ENCODE data around the gene USP6.
"Not testable (repeated sequence)": the region's sequence is repeated elsewhere in the genome, so short reads cannot be mapped to it uniquely, and the experiment has no call there.

USP6 gene

DNA sequence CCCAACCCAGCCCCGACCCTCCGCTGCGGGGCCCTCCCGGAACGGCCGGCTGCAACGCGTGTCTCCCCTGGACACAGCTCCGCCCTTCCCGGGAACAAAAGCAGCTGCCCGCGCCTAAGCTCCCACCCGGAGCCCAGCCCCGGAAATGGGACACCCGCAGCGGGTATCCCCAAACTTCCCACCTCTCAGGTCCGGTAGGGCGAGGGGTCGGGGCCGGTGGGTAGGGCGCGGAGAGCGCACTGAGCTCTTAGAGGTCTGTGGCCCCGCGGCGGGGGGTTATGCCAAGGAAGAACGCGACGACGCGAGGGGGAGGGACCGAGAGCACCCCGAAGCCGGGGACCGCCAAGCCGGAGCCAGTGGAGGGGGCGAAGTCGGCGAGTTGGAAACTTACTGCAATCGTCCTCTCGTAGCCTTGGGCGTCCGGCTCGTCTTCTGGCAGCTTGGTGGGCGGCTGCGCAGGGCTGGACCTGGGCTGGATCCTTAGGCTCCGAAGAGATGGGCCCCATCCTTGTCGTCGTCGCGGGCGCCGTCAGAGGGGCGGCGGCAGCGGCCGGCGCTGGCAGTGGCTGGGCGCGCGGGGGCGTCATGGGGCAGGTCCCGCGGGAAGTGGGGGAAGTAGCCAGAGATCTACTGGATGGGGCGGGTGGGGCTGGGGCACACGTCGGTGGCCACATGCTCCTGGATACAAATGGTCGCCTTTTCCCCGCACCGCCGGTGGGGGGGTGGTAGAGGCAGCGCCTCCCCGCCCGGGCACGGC is 6.9 kb downstream of the USP6 start:
- no peak for DNase-seq

DNA sequence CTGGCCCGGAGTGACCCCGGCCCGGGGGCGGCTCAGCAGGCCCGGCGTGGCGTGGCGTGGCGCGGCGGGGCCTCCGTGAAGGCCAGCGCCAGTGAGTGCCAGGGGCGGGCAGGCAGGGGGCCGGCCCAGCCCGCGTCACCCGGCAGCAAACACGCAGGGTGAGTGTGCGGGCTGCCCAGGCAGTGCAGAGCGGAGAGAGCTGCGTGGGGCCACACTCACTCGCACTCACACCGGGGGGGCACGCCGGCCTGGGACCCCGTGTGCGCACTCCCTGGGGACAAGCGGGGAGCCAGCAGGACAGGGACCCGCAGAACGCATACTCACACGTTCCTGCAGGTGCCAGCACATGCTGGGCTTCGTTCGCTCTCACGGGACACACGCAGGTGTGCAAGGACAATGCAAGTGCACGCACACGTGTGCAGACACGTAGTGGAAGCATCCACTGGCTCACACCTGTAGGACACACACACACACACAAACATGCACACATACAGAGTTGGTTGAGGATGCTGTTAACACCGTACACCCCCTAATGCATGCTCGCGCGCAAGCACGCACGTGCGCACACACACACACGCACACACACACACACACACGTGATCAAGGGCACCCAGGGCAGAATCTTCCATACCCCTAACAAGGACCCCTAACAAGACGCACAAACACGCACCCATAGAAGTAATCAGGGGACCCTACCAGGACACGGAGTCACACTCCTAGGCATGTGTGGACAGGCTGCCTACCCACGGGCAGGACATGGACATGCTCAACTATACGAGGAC is 7.7 kb downstream of the USP6 start:
- no peak for DNase-seq

DNA sequence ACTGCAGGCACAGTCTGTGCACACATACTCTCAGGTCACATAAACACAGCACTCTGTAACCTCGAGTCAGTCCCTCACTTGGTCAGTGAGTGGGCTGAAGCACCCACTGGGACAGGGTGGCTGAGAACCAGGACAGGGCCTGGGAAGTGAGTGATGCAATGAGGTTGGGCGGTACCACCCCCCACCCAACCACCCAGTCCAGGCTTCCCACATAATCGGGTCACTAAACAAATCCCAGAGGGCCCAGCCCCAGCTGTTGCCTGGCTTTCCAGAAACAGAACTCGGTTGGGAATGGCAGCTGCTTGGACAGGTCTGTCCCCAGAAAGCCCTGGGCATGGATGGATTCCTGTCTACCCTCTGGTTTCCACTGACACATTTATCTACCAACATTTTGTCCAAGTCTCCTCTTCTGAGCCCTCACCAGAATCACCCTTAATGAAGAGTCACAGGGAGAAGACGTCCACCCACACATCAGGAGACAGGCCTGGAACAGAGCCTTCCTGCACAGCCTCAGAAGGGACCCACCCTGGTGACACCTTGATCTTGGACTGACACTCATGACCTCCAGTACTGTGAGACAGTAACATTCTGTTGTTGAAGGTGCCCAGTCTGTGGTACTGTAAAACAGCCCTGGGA is 8.4 kb downstream of the USP6 start:
- not testable (repeated sequence) for DNase-seq

DNA sequence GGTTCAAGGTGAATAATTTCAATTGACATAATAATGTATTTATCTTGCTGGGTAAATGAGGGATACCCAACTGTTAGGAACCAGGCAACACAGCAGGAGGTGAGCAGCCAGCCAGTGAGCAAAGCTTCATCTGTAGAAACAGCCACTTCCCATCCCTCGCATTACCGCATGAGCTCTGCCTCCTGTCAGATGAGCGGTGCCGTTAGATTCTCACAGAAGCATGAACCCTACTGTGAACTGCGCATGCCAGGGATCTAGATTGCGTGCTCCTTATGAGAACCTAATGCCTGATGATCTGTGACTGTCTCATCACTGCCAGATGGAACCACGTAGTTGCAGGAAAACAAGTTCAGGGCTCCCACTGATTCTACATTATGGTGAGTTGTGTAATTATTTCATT is 9.1 kb downstream of the USP6 start:
- not testable (repeated sequence) for DNase-seq

DNA sequence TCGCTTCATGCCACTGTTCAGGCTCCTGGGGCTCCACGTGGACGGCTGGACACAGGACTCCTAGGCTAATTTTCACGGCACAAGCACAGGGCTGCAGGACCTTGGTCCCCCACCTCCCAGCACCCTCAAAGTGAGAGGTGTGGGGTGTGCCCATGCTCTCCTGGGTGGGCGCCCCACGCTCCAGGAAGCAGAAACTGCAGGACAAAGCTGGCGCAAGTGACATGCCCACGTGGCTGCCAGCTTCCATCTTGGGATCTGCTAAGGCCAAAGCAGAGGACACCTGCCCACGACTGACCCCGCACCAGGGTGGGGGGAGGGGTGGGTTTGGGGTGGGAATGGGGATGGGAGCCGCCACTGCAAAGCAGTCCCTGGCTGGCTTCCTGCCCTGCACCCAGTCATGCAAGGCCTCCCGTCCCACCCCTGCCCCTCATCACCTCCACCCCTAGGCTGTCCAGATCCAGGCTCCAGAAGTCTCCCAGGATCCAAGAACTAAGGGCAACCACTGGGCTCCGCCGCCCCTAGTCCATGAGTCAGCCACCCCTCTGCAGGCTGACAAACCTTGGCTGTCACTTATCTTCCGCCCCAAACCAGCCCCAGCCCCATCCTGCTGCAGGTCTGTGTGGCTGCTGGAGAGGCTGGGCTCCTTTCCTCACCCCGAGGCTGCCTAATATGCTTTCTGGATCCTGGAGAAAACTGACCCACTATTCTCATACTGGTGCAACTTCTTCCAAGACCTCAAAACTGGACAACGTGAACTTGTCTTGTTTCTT is 11.1 kb downstream of the USP6 start:
- no peak for DNase-seq

DNA sequence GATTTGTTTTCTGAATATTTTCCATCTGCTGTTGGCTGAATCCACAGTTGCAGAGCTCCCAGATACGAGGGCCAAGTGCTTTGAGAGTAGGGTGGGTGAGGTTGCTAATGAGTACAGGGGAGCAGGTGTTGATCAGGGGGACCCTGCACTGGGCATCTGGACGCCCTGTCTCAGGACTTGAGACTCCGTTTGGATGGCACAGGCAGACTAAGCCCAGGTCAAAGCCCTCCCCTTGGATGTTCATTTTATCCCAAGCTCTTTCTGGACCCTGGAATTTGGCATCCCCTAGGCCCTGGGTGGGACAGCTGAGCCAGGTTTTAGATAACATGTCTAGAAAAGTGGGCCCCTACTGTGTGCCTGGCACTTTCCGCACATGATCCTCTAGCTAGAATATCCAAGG is 12.1 kb downstream of the USP6 start:
- no peak for DNase-seq

DNA sequence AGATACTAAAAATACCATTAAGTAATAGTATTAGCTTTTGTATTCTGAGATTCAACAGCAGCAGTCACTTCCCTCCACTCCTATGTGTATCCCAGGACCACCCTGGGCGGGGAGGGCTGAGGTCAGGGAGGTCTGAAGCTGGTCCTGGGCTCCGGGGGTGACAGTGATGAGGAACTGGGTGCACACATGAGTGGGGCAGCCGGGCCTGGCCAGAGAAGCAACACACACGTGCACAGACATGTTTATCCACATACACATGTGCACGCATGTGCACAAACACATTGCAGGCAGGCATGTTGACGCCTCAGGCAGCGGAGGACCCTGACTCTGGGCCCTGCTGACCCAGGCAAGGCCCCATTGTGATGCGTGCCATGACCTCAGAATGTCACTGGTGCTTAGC is 12.6 kb downstream of the USP6 start:
- DNase-seq: not testable (repeated sequence)

DNA sequence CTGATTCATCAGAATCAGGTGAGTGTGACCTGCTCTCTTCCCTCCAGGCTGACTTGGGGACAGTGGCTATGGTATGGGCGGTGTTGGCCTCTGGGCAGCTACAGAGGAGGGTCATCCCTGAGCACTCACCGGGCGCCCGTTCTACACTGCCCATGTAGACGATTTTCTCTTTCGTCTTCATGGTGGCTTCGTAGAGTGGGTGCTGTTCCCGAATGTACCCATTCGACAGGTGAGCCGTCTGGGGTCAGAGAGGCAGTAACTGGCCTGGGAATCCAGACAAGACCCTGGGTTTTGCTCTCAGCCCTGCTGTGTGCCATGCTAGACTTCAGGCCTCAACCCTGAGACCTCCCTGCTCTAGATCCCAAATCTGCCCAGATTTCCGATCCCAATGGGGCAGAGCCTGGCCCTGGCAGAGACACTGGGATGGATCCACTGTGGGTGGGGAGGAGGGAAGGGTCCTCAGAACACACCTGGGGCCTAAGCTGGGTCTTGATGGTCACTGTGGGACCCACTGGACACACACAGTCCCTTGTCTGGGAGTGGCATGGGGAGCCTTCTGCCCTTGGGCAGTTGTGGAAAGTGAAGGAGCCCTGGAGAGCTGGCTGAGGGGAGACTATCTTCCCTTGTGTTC is 13.2 kb downstream of the USP6 start:
- DNase-seq: no peak

DNA sequence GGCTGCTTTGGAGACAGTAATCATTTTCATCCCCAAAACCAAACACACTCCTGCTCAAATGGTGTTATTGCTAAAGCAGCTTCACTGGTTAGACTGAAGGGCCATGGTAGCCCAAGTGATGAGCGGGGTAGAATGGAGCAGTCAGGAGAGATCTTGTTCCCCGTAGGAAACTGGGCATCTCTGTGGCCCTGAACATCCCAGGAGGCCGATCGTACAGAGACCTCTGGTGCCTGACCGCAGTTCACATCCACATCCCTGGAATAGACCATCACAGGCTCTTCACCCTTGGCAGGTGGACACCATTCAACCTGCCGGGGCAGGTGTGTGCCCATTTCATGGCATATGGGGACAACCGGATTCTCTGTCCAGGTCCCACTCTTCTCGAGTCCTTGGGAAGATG is 13.9 kb downstream of the USP6 start:
- not testable (repeated sequence) for DNase-seq

DNA sequence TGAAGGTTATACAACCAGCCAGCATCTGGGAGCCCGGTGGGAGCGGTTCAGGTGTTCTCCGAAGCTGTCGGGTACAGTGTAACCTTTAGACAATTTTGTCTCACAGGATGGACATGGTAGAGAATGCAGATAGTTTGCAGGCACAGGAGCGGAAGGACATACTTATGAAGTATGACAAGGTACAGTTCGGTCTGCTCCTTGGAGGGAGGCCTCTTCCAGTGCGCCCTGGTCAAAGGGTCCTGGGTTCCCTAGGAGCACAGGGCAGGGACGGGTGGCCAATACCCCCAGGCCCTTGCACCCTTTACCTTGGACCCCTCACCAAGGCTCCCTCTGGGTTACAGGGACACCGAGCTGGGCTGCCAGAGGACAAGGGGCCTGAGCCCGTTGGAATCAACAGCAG is 14.4 kb downstream of the USP6 start:
- DNase-seq: not testable (repeated sequence)

DNA sequence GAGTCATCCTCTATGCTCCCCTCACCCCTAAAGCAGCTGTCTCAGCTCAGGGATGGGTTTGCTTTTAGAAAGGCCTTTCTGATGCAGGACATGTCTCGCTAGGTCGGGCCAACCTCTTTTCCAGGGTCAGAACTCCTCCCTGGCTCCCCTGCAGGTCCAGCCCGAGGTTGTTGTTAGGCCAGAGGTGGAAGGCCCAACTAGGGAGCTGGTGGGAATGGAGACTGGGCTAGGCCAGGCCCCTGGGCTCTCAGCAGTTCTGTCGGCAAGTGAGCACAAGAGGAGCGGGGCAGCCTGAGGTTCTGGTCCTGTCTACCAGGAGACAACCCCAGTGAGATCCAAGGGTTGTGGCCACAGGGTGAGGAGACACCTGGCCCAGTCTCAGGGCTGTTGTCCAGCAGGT is 14.9 kb downstream of the USP6 start:
- DNase-seq: not testable (repeated sequence)

DNA sequence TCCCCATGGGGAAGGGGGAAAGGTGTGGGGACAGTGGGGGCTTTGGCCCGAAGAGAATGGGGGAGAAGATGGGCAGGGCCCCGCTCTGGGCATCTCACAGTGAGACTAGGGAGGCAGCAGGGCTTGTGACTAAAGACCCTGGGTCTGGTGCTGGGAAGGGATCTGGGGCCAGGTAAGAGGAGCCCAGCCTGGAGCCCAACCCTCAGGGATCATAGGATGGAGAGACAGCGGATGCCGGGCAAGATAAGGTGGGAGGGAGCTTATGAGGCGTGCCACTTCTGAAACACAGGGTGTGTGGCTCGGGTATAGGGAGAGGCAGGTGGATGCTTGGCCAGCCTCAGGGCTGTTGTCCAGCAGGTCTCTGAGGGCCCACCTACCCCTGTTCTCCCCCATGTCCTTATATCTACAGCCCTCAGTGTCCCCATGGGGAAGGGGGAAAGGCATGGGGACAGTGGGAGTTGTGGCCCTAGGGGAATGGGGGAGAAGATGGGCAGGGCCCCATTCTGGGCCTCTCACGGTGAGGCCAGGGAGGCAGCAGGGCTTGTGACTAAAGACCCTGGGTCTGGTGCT is 15.4 kb downstream of the USP6 start:
- DNase-seq: no peak

DNA sequence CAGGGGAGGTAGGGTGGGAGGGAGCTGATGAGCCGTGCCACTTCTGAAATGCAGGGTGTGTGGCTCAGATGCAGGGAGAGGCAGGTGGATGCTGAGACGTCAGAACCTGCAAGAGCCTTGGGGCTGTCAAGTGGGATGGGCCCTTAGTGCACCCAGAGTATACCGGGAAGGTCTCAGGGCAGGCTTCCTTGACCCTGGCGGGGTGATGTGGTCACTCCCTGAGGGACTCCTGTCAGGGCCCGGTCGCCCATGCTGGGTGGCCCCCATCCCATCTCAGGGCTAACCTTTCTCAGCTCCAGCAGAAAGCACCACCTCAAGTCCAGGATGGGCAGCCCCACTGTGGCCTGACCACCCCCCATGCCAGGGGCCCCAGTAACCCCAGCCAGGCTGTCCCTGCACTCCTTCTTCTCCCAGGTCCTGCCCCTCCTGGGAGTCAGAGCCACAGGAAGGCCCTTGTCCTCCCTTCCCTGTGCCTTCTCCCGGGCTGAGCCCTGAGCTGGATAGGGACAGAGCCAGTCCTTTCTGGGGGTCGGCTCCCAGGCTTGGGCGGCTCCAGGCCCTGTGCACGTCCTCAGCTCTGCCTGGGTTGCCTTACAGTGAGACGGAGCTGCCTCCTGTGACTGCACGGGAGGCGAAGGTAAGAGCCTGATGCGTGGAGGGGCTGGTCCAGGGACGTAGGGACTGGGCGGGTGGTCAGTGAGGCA is 16.1 kb downstream of the USP6 start:
- DNase-seq: not testable (repeated sequence)

DNA sequence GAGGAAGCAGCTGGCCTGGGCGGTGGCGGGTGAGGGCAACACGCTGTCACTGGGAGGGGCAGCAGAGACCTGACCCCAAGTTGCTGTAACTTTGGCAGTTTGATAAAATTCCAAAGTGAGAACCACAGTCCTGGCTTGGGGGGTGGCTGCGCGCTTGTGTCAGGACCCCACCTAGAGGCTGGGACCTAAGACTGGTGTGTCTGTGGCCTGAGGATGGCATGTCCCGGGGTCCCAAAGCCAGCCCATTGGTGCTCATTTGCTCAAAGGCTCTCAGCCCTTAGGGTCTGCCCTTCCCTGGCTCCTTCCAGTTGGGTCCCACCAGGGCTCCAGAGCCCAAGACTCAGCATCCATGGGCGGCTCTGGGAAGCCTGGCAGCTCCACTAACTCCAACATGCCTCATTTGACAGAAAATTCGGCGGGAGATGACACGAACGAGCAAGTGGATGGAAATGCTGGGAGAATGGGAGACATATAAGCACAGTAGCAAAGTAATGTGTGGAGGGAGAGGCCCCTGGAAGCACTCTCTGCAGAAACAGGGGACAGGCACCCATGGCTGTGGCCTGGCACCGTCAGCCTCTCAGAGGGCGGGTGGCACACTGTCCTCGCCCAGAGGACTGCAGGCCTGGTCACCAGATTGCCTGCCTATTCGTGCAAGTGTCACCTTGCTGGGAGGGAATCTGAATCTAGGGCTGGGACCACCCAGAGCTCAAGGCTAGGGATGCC is 16.8 kb downstream of the USP6 start:
- DNase-seq: not testable (repeated sequence)

DNA sequence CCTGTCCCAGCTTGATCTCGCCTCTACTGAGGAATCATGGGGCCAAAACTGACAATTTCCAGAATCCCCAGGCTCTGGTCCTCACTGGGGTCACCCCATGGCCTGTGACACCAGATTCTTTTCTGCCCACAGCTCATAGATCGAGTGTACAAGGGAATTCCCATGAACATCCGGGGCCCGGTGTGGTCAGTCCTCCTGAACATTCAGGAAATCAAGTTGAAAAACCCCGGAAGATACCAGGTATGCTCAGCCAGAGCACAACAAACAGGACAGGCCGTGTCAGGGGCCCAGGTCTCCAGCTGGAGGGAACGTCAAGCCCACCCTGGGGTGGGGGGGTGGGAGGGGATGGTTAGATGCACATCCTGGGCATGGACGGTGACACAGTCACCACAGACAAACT is 17.5 kb downstream of the USP6 start:
- no peak for DNase-seq

DNA sequence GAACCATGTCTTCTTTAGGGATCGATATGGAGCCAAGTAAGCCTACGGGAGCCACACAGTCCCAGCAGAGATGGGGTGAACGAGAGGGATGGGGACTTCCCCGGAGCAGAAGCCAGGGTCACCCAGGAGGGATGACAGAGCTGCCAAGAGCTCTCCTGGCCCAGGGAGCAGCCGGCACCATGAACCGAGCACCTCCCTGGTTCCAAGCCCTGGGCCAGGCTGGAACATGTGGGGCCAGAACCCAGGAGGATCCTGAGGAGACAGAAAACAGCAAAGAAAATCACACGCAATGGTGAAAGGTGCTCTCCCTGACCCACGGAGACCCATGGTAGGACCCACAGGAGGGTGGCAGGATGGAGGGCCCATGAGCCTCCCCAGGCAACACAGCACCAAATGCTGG is 18.1 kb downstream of the USP6 start:
- not testable (repeated sequence) for DNase-seq

DNA sequence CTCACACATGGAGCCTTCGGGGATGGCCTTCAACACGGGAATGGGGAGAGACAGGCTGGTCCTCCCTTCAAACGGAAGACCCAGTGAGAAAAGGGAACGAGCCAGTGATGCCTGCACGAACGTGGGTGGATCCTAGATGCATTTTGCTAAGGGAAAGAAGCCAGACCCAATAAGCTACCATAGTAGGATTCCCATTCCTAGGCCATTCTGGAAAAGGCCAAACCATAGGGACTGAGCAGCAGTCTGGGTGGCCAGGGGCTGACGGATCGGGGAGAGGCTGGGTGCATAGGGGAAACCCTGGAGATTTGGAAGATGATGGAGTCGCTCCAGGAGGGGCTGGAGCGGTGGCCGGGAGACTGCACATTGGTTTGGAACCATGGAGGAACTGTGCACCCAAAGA is 18.7 kb downstream of the USP6 start:
- DNase-seq: not testable (repeated sequence)

DNA sequence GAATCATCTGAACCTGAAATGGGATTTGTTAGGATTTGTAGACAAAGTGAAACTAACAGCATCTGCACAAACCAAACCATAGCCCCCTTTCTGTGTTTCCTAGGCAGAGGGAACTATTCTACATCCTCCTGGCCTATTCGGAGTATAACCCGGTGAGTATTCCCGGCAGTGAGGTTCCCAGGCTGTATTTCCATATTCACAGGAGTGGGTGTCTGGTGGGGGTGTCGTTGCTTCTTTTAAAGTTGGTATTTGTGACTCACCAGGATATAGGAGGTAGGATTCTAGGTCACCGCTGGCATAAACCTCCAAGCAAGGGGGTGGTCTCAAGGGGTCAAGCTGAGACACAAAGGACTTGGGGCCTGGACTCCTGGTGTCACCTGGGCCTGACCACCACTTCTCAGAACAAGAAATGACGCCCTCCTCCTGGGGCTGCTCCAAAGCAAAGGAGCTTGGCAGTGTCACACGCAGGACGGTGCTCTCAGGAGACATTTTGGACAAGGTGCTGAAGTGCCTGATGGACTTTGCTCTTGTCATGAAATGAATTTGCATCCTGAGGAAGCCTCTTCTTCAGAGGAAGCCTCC is 19.4 kb downstream of the USP6 start:
- DNase-seq: not testable (repeated sequence)

DNA sequence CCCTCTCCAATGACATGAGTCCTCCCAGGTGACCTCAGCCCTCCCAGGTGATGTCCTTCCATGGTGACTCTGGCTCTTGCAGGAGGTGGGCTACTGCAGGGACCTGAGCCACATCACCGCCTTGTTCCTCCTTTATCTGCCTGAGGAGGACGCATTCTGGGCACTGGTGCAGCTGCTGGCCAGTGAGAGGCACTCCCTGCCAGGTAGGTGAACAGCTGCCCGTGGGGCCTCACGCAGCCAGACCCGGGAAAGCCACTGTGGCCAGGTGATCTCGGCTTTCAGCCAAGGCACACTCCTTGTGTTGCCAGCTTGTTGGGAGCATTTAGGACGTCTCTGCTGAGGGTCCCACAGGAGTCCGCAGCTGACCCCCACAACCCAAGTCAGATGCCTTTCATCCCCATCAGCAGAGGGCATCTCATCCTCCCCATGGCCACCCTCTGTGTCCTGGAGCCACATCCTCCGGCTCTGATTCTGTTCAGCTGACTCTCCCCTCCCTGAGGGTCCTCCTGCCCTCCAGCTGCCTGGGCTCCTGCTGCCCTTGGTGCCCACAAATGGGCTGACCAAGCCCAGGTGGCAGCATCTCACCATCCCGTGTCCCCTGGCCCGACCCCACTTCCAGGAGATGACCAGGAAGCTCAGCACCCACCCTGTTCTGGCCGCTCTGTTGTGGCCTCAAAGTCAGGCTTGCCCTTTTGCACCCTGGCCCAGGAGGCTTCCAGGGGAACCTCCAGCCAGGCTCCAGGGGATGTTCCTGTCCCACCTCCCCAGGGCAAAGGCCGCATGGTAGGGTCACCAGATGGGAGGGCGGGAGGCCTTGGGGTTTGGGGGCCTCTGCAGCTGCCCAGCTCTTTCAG is 20.1 kb downstream of the USP6 start:
- no peak for DNase-seq

All from NK-92 treated with Interleukin-12 subunit alpha and Interleukin-12 subunit beta, amount 100 ng/mL, for 24 hours (cell line).